Measurements from ENCODE around the gene NELL1. TPM values are rescaled to one million over a fixed set of nuclear protein-coding genes. Genes with fewer than 3 reads are reported as not detected.

Gene NELL1
- total RNA-seq, 4 donors from 2014 or later = 0.27 TPM; not detected in 3

GRCh38 chr11:21323617-21324016 lies 654.2 kb downstream of the NELL1 start:
- no peaks in the 10 kb centered on the region for H3K9me3 ChIP-seq
- no peak for TF ChIP-seq POLR2AphosphoS5 (IDR thresholded peaks at IDR 0.05)
- no peak for TF ChIP-seq POLR2A (IDR thresholded peaks at IDR 0.05)
- TF ChIP-seq CTCF (IDR thresholded peaks at IDR 0.05) = no peak
- TF ChIP-seq EP300 (IDR thresholded peaks at IDR 0.05; ENCODE audit: low read depth) = no peak
- in situ Hi-C loops (cut with MboI; ENCODE audit: low pct_ligation_motif_present in 1 of 4, low pct_unique_long_range_greater_than_20kb in 1 of 4, low sequenced_read_pairs in 3 of 4) (no loop called here), intact Hi-C loops (cut with DNase I; ENCODE audit: low total_unique reads) (no loop called here)
- H3K4me3 ChIP-seq = no peak overlapping the region
- no peaks in the 10 kb centered on the region for H3K4me1 ChIP-seq
- DNase-seq = no peak
- H3K36me3 ChIP-seq = no peaks in the 10 kb centered on the region
- H3K27me3 ChIP-seq = no peaks in the 10 kb centered on the region
- 86 to 91% methylated on average over 2 of the region's 2 CpGs for WGBS, 2 donors (ENCODE audit: low coverage in 1 of 2)
- no peak overlapping the region for H3K27ac ChIP-seq

DNA sequence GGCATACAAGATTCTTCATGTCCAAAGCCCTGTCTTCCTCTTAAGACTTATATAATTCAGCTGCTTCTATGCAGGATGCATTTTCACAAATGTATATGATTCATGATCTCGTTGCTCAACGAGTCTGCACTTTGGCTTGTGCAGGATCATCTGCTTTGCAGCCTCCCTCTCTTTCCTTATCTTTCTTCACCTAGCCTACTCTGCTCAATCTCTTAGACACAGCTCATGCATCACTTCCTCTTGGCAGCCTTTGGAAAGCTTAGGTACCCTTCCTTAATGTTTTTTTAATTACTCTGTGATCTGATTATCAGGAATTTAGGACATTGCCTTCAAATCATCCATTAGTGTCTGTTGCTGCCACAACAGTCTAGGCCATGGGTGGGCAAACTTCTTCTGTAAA lies 673.8 kb downstream of the NELL1 start:
- H3K27ac ChIP-seq = no peak overlapping the region
- intact Hi-C loops (cut with DNase I; ENCODE audit: low total_unique reads) (no loop called here), in situ Hi-C loops (cut with MboI; ENCODE audit: low pct_ligation_motif_present in 1 of 4, low pct_unique_long_range_greater_than_20kb in 1 of 4, low sequenced_read_pairs in 3 of 4) (no loop called here)
- WGBS, 2 donors (ENCODE audit: low coverage in 1 of 2) = 33 to 42% methylated on average over 2 of the region's 2 CpGs
- H3K27me3 ChIP-seq = no peaks in the 10 kb centered on the region
- no peaks in the 10 kb centered on the region for H3K9me3 ChIP-seq
- H3K36me3 ChIP-seq = no peaks in the 10 kb centered on the region
- DNase-seq = no peak
- H3K4me1 ChIP-seq = no peaks in the 10 kb centered on the region
- TF ChIP-seq POLR2A (IDR thresholded peaks at IDR 0.05) = no peak
- no peak for TF ChIP-seq POLR2AphosphoS5 (IDR thresholded peaks at IDR 0.05)
- TF ChIP-seq CTCF (IDR thresholded peaks at IDR 0.05) = no peak
- TF ChIP-seq EP300 (IDR thresholded peaks at IDR 0.05; ENCODE audit: low read depth) = no peak
- H3K4me3 ChIP-seq = no peak overlapping the region

DNA sequence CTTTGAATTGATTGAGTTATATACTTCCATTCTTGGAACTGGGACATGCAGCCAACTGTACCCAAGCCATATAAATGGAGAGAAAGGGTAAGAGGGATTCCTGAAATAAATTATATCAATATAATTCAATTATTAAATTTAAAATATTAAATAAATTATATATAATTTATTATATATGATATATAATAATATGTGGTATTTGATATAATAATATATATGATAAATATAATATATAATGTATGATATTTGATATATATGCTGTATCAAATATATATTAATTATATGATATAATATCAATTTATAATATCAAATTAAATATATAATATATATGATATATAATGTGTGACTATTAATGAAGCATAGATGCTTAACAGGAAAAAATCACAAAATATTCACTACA lies 677.0 kb downstream of the NELL1 start:
- intact Hi-C loops (cut with DNase I; ENCODE audit: low total_unique reads) = no loop called here
- no peak for DNase-seq
- Histone ChIP-seq H3K9me3 (no peaks in the 10 kb centered on the region), H3K27me3 (no peaks in the 10 kb centered on the region), H3K36me3 (no peaks in the 10 kb centered on the region), H3K27ac (no peak overlapping the region), H3K4me1 (no peaks in the 10 kb centered on the region), H3K4me3 (no peak overlapping the region)
- TF ChIP-seq POLR2AphosphoS5 (IDR thresholded peaks at IDR 0.05) (no peak), EP300 (IDR thresholded peaks at IDR 0.05; ENCODE audit: low read depth) (no peak), CTCF (IDR thresholded peaks at IDR 0.05) (no peak), POLR2A (IDR thresholded peaks at IDR 0.05) (no peak)
- in situ Hi-C loops (cut with MboI; ENCODE audit: low pct_ligation_motif_present in 1 of 4, low pct_unique_long_range_greater_than_20kb in 1 of 4, low sequenced_read_pairs in 3 of 4) = no loop called here

- no peaks in the 10 kb centered on the region for H3K4me1 ChIP-seq
- no peaks in the 10 kb centered on the region for H3K27me3 ChIP-seq
- WGBS, 2 donors (ENCODE audit: low coverage in 1 of 2) = 66 to 73% methylated on average over 2 of the region's 2 CpGs
- H3K4me3 ChIP-seq = no peak overlapping the region
- H3K27ac ChIP-seq = no peak overlapping the region
- in situ Hi-C loops (cut with MboI; ENCODE audit: low pct_ligation_motif_present in 1 of 4, low pct_unique_long_range_greater_than_20kb in 1 of 4, low sequenced_read_pairs in 3 of 4) (no loop called here), intact Hi-C loops (cut with DNase I; ENCODE audit: low total_unique reads) (no loop called here)
- no peak for TF ChIP-seq POLR2A (IDR thresholded peaks at IDR 0.05)
- TF ChIP-seq POLR2AphosphoS5 (IDR thresholded peaks at IDR 0.05) = no peak
- no peak for TF ChIP-seq EP300 (IDR thresholded peaks at IDR 0.05; ENCODE audit: low read depth)
- no peak for TF ChIP-seq CTCF (IDR thresholded peaks at IDR 0.05)
- H3K9me3 ChIP-seq = no peaks in the 10 kb centered on the region
- no peak for DNase-seq
- H3K36me3 ChIP-seq = no peaks in the 10 kb centered on the region
Observed at GRCh38 chr11:21350613-21351012, 681.2 kb downstream of the NELL1 start.

Data from transverse colon (tissue), 4 donors.